Heart left ventricle (tissue), 16 donors: ENCODE data around the gene IRF2BPL. TPM values are rescaled to one million over a fixed set of nuclear protein-coding genes. Genes with fewer than 3 reads are reported as not detected.

Source experiments
- ATAC-seq, 4 donors: fragments of 200-7000 bp; cut with Tn5 transposase; one replicate each; pipeline ENCODE4 v1.9.1; 2020 to 2022; ENCODE audit warnings: moderate library complexity in 4 of 4, mild to moderate bottlenecking in 3 of 4, moderate number of reproducible peaks in 1 of 4
- DNase-seq, 5 donors: peaks; one replicate each; pipeline ENCODE4 v3.0.0-alpha.2; 2020
- H3K27ac ChIP-seq, 12 donors: fragments of 200-600 bp; sonication (generic) in 4 of 12; one replicate each; pipeline versions ENCODE4 v1.5.0 to v1.8.0; 2016 to 2022; ENCODE audit warnings: mild to moderate bottlenecking in 2 of 12
- H3K27me3 ChIP-seq, 9 donors: fragments of 200-600 bp; sonication (generic) in 2 of 9; one replicate each; pipeline versions ENCODE4 v1.5.1 to v1.8.0; 2016 to 2022; ENCODE audit warnings: mild to moderate bottlenecking in 3 of 9
- H3K36me3 ChIP-seq, 9 donors: fragments of 200-600 bp; sonication (generic) in 2 of 9; one replicate each; pipeline versions ENCODE4 v1.5.0 to v1.8.0; 2018 to 2022; ENCODE audit warnings: mild to moderate bottlenecking in 2 of 9
- H3K4me1 ChIP-seq, 12 donors: fragments of 200-600 bp; sonication (generic) in 4 of 12; one replicate each; pipeline versions ENCODE4 v1.5.0 to v1.8.0; 2016 to 2022; ENCODE audit warnings: mild to moderate bottlenecking in 3 of 12
- H3K4me3 ChIP-seq, 12 donors: fragments of 200-600 bp; sonication (generic) in 4 of 12; one replicate each; pipeline versions ENCODE4 v1.5.0 to v1.8.0; 2017 to 2022; ENCODE audit warnings: mild to moderate bottlenecking in 9 of 12, moderate library complexity in 4 of 12
- H3K9me3 ChIP-seq, 12 donors: fragments of 200-600 bp; sonication (generic) in 4 of 12; one replicate each; pipeline versions ENCODE4 v1.5.0 to v1.8.0; 2016 to 2022; ENCODE audit warnings: mild to moderate bottlenecking in 1 of 12
- POLR2A ChIP-seq, 2 donors: fragments of 450-650 bp; IDR thresholded peaks; one replicate each; pipeline ENCODE4 v1.6.1; 2017; ENCODE audit warnings: antibody characterized with exemption in 2 of 2, mild to moderate bottlenecking in 2 of 2, moderate library complexity in 2 of 2
- WGBS, 4 donors: extraction: QIAGEN DNeasy Blood & Tissue Kit in 2 of 4; methylation state at CpG; one replicate each; pipeline versions ENCODE4 v1.1.5 to v1.1.7; 2013 to 2018; 5-methylcytosine and 5-hydroxymethylcytosine counted together
- intact Hi-C, 10 donors: fragments of 100-400 bp; cut with DNase I; formaldehyde crosslinking; loops; one replicate each; pipeline versions ENCODE4 v1.11.1 to v1.14.2; 2022
- polyA plus RNA-seq, 2 donors: library from polyadenylated mRNA; stranded (reverse); fragments of 200-250 nt; gene quantifications; one replicate each; pipeline ENCODE4 v1.2.3, GENCODE V29; 2013
- total RNA-seq, 9 donors: library from RNA; depleted of rRNA in 2 of 9; stranded (reverse); fragments of >200 nt in 2 of 9; fragmentation: NEBNext Ultra II Directional in 3 of 9; extraction: Animal tissue kit (Norgen Biotek cat#: 25700) in 3 of 9; gene quantifications; one replicate each; pipeline versions ENCODE4 v1.1.0 to v1.2.4, GENCODE V29; 2016 to 2023
- TF ChIP-seq, protein P1 (sequence below), 12 donors: fragments of 200-600 bp; sonication (generic) in 4 of 12; IDR thresholded peaks; one replicate each; pipeline versions ENCODE4 v1.5.0 to v1.8.0; 2018 to 2022; ENCODE audit warnings: antibody characterized with exemption in 12 of 12, mild to moderate bottlenecking in 5 of 12
- donor health status: ischemic (EF 13 %, LVEDD 7.1; RV severe dilation, severe dysfunction).
- donor health status: healthy with polysubstance abuse.
- donor health status: DM: no; HTN: yes; CAD: no.
- donor health status: DM: no; HTN: no; CAD: no.
- donor health status: ischemic (EF 25% LVEDD 6.9; RV normal size, moderate dysfunction).
- donor health status: ischemic (EF 25% LVEDD 5.7; RV mildly dilated, moderate dysfunction).
- donor health status: healthy.
- donor health status: DM: yes; HTN: yes; CAD: no.
- donor health status: ischemic (EF 35%, LVEDD 5.7; RV mildly dilated, moderate dysfunction).
- donor health status: nonischemic (EF 11% LVEDD 7.7; RV severe dilation, severe dysfunction).
- donor health status: DM: yes; HTN: yes; CAD: no.
- donor health status: PGD.
- donor health status: ischemic (EF 29% LVEDD 5.4; RV normal size, mild dysfunction).
- donor health status: nonischemic (EF 23%, LVEDD 6.1; RV moderate dilation, normal function).

Gene IRF2BPL
- total and polyA plus RNA-seq, 11 donors: 7.5 to 59.2 (median 36.2) TPM

DNA sequence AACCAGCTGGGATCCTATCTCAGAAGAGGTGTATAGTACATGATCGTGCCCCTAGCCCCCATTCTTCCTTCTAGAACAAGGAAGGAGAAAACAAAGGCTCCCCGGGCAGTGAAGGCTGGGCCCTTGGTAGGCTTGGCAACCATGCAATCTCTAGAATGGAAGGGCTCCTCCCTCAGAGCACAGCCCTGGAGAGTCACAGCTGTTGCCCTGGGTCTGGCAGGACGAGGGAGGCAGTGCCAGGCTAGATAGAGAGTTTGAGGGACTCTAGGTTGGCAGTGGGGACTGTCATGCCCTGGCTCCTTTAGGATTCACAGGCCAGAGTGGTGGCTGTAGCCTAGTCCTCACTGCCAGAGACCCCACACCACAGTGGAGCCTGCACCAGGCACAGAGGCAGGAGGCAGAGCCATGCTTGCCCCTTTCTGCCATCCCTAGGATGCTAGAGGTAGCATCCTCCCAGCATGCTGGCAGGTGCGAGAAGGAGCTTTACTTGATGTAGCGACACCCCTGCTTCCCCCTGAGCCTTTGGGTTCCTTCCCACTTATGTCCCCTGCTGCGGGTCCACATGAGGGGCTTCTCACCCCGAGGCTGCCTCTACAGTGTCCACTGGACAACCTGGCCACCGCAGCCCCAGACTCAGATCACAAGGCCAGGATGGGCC, 36.1 kb upstream of the IRF2BPL start:
- Histone ChIP-seq H3K36me3 (no peaks in the 10 kb centered on the region), H3K9me3 (no peaks in the 10 kb centered on the region), H3K27me3 (no peaks in the 10 kb centered on the region), H3K4me1 (peaks cover 3 to 40% (median 16%) of the 10 kb centered on the region in 12 donors), H3K27ac (no peak overlapping the region), H3K4me3 (no peak overlapping the region)
- no peak for DNase-seq
- no peak for ATAC-seq
- 84 to 91% (median 85%) methylated on average over 8 of the region's 8 CpGs for WGBS, 4 donors
- TF ChIP-seq POLR2A (IDR thresholded peaks at IDR 0.05): no peak
- TF ChIP-seq, protein P1, sequence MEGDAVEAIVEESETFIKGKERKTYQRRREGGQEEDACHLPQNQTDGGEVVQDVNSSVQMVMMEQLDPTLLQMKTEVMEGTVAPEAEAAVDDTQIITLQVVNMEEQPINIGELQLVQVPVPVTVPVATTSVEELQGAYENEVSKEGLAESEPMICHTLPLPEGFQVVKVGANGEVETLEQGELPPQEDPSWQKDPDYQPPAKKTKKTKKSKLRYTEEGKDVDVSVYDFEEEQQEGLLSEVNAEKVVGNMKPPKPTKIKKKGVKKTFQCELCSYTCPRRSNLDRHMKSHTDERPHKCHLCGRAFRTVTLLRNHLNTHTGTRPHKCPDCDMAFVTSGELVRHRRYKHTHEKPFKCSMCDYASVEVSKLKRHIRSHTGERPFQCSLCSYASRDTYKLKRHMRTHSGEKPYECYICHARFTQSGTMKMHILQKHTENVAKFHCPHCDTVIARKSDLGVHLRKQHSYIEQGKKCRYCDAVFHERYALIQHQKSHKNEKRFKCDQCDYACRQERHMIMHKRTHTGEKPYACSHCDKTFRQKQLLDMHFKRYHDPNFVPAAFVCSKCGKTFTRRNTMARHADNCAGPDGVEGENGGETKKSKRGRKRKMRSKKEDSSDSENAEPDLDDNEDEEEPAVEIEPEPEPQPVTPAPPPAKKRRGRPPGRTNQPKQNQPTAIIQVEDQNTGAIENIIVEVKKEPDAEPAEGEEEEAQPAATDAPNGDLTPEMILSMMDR (IDR thresholded peaks at IDR 0.05): no peak
- intact Hi-C loops: loop anchor here in 3 of 10 donors (5.0 kb wide), 1 partner anchor 152 kb away; no protein-coding TSS in a partner anchor

DNA sequence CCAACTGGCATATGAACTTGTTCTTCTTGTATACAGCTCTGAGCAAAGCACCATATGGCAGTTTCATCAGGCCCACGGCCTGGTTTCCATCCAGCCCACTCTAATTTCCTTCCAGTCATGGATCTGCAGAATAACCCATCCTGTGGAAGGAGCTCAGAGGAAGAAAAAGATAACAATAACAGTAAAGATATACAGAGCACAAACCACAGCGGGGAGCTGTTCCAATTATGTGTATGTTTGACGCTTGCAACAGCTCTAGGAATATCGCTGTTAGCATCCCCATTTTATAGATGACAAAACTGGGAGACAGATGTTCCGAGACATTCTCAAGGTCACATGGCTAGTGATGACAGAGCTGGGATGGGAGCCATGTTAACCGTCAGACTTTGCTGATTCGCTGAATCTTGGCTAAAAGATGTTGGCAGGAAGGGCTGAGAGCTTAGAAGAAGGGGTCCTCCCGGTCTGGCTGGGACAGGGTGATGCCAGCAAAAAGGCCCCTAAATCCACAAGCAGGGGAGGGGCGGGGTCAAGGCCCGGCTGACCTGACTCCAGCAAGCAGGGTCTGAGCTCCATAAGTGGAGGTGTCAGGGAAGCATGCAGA, 35.2 kb upstream of the IRF2BPL start:
- TF ChIP-seq, protein P1 (IDR thresholded peaks at IDR 0.05): no peak
- TF ChIP-seq POLR2A (IDR thresholded peaks at IDR 0.05): no peak
- 62 to 76% (median 69%) methylated on average over 10 of the region's 10 CpGs for WGBS, 4 donors
- no peaks in the 10 kb centered on the region for H3K9me3 ChIP-seq
- H3K36me3 ChIP-seq: no peaks in the 10 kb centered on the region
- DNase-seq (no peak), ATAC-seq (no peak)
- H3K4me3 ChIP-seq: no peak overlapping the region
- intact Hi-C loops: no loop called here
- peaks cover 3 to 36% (median 13%) of the 10 kb centered on the region in 12 donors for H3K4me1 ChIP-seq
- H3K27me3 ChIP-seq: no peaks in the 10 kb centered on the region
- no peak overlapping the region for H3K27ac ChIP-seq

DNA sequence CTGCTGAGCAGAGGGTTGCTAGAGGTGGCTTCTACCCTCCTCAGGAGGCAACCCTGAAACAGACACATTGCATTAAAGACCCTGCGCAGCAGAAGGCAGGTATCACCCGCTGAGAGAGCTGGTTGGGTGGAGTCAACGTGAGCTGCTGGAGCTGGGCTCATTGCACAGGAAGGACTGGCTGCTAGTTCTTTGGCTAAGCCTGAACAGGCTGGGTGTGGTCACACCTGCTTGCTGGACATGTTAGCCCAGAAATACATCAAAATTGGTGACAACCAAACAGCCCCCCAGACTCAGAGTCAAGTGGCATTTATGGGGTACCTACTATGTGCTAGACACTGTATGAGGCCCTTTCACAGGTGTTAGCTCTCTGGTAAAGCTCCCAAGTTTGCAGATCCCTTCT, 33.8 kb upstream of the IRF2BPL start:
- H3K36me3 ChIP-seq: no peaks in the 10 kb centered on the region
- no peak for TF ChIP-seq POLR2A (IDR thresholded peaks at IDR 0.05)
- TF ChIP-seq, protein P1 (IDR thresholded peaks at IDR 0.05): no peak
- intact Hi-C loops: no loop called here
- no peak for ATAC-seq
- H3K9me3 ChIP-seq: no peaks in the 10 kb centered on the region
- no peak overlapping the region for H3K27ac ChIP-seq
- WGBS, 4 donors: 83 to 85% (median 84%) methylated on average over 1 to 3 of the region's 3 CpGs
- no peak overlapping the region for H3K4me3 ChIP-seq
- no peaks in the 10 kb centered on the region for H3K27me3 ChIP-seq
- H3K4me1 ChIP-seq: peaks cover 0 to 28% (median 3%) of the 10 kb centered on the region in 12 donors
- DNase-seq: no peak

DNA sequence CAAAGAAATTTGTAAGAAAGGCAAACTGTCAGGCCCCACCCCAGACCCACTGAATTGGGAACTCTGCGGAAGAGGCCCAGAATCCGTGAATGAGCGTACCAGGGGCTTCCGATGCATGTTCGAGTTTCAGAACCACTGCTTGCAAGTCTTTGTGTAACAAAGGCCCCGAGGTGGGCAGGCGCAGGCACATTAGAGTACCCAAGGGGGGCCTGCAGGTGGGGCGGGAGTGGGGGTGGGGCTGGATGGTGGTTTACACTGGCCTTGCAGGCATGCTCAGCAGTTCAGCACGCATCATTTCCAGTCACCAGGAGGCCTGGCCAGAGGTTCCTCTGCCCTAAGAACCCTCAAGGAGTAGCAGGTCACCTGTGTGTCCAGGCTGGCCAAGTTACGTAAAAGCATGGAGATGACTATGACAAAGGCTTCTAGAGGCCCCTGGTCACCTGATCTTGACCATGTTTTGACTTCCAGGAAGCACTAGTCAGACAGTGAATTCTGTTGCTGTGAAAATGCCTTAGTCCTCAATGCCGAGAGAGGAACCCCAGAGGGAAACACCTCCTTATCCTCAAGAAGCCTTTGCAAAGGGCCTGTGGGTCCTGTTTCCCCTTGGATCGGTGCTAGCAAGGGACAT, 33.2 kb upstream of the IRF2BPL start:
- intact Hi-C loops: no loop called here
- H3K4me1 ChIP-seq: peaks cover 0 to 23% (median 3%) of the 10 kb centered on the region in 12 donors
- no peak overlapping the region for H3K27ac ChIP-seq
- no peaks in the 10 kb centered on the region for H3K27me3 ChIP-seq
- no peak for ATAC-seq
- TF ChIP-seq, protein P1 (IDR thresholded peaks at IDR 0.05): no peak
- no peak for TF ChIP-seq POLR2A (IDR thresholded peaks at IDR 0.05)
- no peak overlapping the region for H3K4me3 ChIP-seq
- no peaks in the 10 kb centered on the region for H3K36me3 ChIP-seq
- H3K9me3 ChIP-seq: no peaks in the 10 kb centered on the region
- WGBS, 4 donors: 90 to 95% (median 91%) methylated on average over 9 to 12 of the region's 12 CpGs
- DNase-seq: no peak
